Natural killer cell (primary cell): ENCODE measurements around the gene CRTAC1. TPM values are rescaled to one million over a fixed set of nuclear protein-coding genes. Genes with fewer than 3 reads are reported as not detected.

Source experiments
- ATAC-seq, 3 donors: fragments of 150-1000 bp in 2 of 3; fragments of 200-7000 bp in 1 of 3; cut with Tn5 transposase; 1 replicate in 1 of 3; 2 replicates in 2 of 3; pipeline ENCODE4 v1.10.0; 2021; ENCODE audit warnings: mild to moderate bottlenecking in 2 of 3, moderate library complexity in 2 of 3
- DNase-seq, 2 donors: peaks; one replicate each; pipeline versions ENCODE4 v3.0.0 to v3.0.0-alpha.2; 2013 to 2021; ENCODE audit warnings: mixed read lengths in 1 of 2
- H3K27ac ChIP-seq: one replicate; pipeline ENCODE4 v1.5.1; 2013; ENCODE audit warnings: mild to moderate bottlenecking, low read length
- H3K27me3 ChIP-seq: one replicate; pipeline ENCODE4 v1.6.1; 2013; ENCODE audit warnings: low read length; ENCODE audit not compliant: control insufficient read depth, insufficient read depth
- H3K36me3 ChIP-seq: one replicate; pipeline ENCODE4 v1.6.1; 2013; ENCODE audit warnings: low read length; ENCODE audit not compliant: control insufficient read depth, insufficient read depth
- H3K4me1 ChIP-seq: one replicate; pipeline ENCODE4 v1.6.1; 2013; ENCODE audit warnings: low read length; ENCODE audit not compliant: control insufficient read depth, insufficient read depth
- H3K4me3 ChIP-seq: one replicate; pipeline ENCODE4 v1.5.1; 2013; ENCODE audit warnings: low read length
- H3K9me3 ChIP-seq: one replicate; pipeline ENCODE4 v1.6.1; 2013; ENCODE audit warnings: low read length; ENCODE audit not compliant: control insufficient read depth, insufficient read depth
- H3K27ac Mint-ChIP-seq, 2 donors: one replicate each; pipeline ENCODE4 v1.8.0; 2022; ENCODE audit warnings: mild to moderate bottlenecking in 2 of 2, mixed read lengths in 2 of 2, moderate library complexity in 1 of 2
- H3K27me3 Mint-ChIP-seq, 2 donors: one replicate each; pipeline ENCODE4 v1.8.0; 2022; ENCODE audit warnings: low read depth in 2 of 2, mixed read lengths in 2 of 2
- H3K36me3 Mint-ChIP-seq: one replicate; pipeline ENCODE4 v1.8.0; 2022; ENCODE audit warnings: mixed read lengths
- H3K4me1 Mint-ChIP-seq, 2 donors: one replicate each; pipeline ENCODE4 v1.8.0; 2022; ENCODE audit warnings: mixed read lengths in 2 of 2
- H3K4me3 Mint-ChIP-seq: one replicate; pipeline ENCODE4 v1.8.0; 2022; ENCODE audit warnings: mild to moderate bottlenecking, moderate library complexity, mixed read lengths
- H3K9me3 Mint-ChIP-seq, 2 donors: one replicate each; pipeline ENCODE4 v1.8.0; 2022; ENCODE audit warnings: mixed read lengths in 2 of 2
- WGBS: methylation state at CpG from one replicate; pipeline ENCODE4 v1.1.7; 2013; ENCODE audit warnings: missing lambda C conversion rate; ENCODE audit not compliant: insufficient coverage; 5-methylcytosine and 5-hydroxymethylcytosine counted together
- intact Hi-C: fragments of 100-400 bp; cut with micrococcal nuclease; formaldehyde crosslinking; loops from one replicate; pipeline ENCODE4 v1.14.2; 2022
- total RNA-seq, 4 donors: library from RNA; stranded (reverse); fragments of 120-200 nt in 1 of 4; gene quantifications; one replicate each; pipeline versions ENCODE4 v1.2.3 to v1.2.4, GENCODE V29; 2013 to 2022
- TF ChIP-seq, protein P1 (sequence below): fragments of 200-600 bp; IDR thresholded peaks from one replicate; pipeline ENCODE4 v1.8.0; 2022; ENCODE audit warnings: antibody characterized with exemption

The CRTAC1 gene
- total RNA-seq, 3 donors from 2014 or later (not counting 1 experiment from before 2014, with no cell fraction given): not detected

DNA sequence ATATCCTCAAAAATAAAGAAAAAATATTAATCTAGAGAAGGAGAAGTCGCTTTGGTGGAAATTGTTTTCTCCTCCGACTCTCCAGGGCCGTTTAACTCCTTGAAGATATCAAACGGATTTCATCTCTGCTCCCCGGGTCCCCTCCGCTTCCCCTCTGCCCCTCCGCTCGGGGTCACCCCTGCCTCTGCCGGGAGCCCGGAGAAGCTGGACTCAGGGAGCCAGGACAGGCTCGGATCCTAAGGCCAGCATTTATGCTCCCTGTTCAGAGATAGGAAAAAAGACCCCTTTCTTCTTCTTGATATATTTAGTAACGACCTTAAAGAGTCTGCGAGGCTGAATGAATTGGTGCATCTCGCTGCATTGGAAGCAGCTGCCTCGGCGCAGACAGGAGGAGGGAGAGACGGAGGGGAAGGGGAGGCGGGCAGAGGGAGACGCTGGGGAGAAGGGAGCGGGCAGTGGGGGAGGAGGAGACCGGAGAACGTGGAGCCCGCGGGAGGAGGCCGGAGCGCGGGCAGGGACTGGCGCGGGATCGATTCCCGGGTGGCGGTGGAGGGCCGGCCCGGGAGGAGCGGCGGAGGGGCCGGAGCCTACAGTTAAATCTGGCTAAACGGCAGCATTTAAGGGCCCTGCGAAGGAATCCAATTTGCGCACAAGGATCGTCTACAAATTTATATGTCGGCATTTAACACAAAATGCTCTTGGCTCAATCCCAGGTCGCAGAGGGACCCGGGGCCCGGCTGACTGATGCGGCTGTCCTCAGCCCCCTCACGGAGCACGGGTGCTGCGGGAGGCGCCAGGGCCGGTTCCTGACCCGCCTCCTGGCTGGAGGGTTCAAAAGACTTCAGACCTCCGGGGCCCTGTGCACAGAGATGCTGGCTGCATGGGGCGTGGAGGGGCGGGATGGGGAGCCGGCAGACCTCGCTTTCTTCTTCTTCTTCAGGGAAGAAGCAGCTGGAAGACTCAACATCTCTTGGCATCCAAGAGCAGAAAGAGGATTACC lies 55.6 kb downstream of the CRTAC1 start:
- WGBS: 36% methylated on average over 57 of the region's 57 CpGs
- H3K9me3 Mint-ChIP-seq: no peaks in the 10 kb centered on the region

DNA sequence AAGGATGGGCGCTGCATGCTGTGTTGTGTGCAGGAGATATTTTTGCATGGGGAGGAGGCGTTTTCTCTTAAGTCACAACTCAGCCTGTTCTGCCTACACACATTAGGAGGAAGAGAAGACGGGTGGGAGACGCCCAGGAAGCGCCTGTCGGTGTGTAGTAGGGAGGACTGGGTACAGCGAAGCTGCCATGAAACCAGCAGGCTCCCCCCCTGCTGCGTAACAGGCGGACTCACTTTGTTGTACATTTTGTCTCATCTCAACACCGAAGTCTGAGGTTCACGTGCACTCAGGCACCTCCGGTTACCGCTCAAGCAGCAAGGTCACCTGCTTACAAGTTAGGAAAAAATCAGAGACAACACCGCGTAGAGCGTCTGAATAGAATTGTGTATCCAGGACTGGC lies 56.3 kb downstream of the CRTAC1 start:
- Mint-ChIP-seq H3K27ac (no peak overlapping the region), H3K4me1 (no peaks in the 10 kb centered on the region), H3K4me3 (no peak overlapping the region), H3K9me3 (no peaks in the 10 kb centered on the region), H3K27me3 (peaks cover 48 to 81% of the 10 kb centered on the region in 2 donors), H3K36me3 (no peaks in the 10 kb centered on the region)
- Histone ChIP-seq H3K36me3 (no peaks in the 10 kb centered on the region), H3K27ac (no peak overlapping the region), H3K4me3 (no peak overlapping the region), H3K9me3 (no peaks in the 10 kb centered on the region), H3K4me1 (no peaks in the 10 kb centered on the region), H3K27me3 (peaks cover 3% of the 10 kb centered on the region)
- no peak for DNase-seq
- intact Hi-C loops: no loop called here
- ATAC-seq: no peak
- TF ChIP-seq, protein P1, sequence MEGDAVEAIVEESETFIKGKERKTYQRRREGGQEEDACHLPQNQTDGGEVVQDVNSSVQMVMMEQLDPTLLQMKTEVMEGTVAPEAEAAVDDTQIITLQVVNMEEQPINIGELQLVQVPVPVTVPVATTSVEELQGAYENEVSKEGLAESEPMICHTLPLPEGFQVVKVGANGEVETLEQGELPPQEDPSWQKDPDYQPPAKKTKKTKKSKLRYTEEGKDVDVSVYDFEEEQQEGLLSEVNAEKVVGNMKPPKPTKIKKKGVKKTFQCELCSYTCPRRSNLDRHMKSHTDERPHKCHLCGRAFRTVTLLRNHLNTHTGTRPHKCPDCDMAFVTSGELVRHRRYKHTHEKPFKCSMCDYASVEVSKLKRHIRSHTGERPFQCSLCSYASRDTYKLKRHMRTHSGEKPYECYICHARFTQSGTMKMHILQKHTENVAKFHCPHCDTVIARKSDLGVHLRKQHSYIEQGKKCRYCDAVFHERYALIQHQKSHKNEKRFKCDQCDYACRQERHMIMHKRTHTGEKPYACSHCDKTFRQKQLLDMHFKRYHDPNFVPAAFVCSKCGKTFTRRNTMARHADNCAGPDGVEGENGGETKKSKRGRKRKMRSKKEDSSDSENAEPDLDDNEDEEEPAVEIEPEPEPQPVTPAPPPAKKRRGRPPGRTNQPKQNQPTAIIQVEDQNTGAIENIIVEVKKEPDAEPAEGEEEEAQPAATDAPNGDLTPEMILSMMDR: no peak
- WGBS: 51% methylated on average over 14 of the region's 16 CpGs

More for the DNA sequence above, 55.6 kb downstream of the CRTAC1 start:
- Mint-ChIP-seq H3K36me3 (no peaks in the 10 kb centered on the region), H3K4me1 (no peaks in the 10 kb centered on the region), H3K4me3 (no peak overlapping the region), H3K27ac (no peak overlapping the region), H3K27me3 (peaks cover 45 to 83% of the 10 kb centered on the region in 2 donors)
- Histone ChIP-seq H3K4me3 (no peak overlapping the region), H3K27ac (no peak overlapping the region), H3K4me1 (no peaks in the 10 kb centered on the region), H3K9me3 (no peaks in the 10 kb centered on the region), H3K27me3 (peaks cover 2% of the 10 kb centered on the region), H3K36me3 (no peaks in the 10 kb centered on the region)
- intact Hi-C loops: no loop called here
- DNase-seq (no peak), ATAC-seq (no peak)
- TF ChIP-seq, protein P1: no peak

DNA sequence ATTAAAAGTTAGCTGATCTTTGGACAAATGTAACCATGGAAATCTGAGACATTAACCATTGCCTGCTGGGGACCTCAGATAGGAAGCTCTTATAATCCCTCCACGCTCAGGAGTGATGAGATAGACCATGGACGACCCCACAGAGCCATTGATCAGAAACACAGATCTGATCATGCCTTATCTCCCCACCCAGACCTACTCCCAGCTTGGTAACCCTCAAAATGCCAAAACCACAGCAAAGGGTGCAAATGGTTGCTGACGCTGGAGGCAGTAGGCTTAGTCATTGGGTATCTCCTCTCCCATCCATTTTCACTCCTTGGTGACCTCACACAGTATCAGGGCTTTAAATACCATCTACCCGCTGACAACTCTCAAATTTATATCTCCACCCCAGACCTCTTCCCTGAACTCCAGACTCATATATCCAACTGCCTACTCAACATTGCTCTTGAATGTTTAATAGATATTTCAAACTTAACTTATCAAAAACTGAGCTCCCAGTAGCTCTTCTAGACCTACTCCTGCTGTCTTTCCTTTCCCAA lies 60.8 kb downstream of the CRTAC1 start:
- no peak for DNase-seq
- Histone ChIP-seq H3K27ac (no peak overlapping the region), H3K36me3 (no peaks in the 10 kb centered on the region), H3K27me3 (peaks cover 4% of the 10 kb centered on the region), H3K9me3 (no peaks in the 10 kb centered on the region), H3K4me1 (no peaks in the 10 kb centered on the region), H3K4me3 (no peak overlapping the region)
- H3K27ac Mint-ChIP-seq: no peak overlapping the region
- H3K4me1 Mint-ChIP-seq: no peaks in the 10 kb centered on the region
- 65% methylated on average over 4 of the region's 4 CpGs for WGBS
- intact Hi-C loops: no loop called here
- peaks cover 41 to 70% of the 10 kb centered on the region in 2 donors for H3K27me3 Mint-ChIP-seq
- TF ChIP-seq, protein P1: no peak
- H3K4me3 Mint-ChIP-seq: no peak overlapping the region
- H3K36me3 Mint-ChIP-seq: no peaks in the 10 kb centered on the region
- no peaks in the 10 kb centered on the region for H3K9me3 Mint-ChIP-seq
- ATAC-seq: no peak
